HT-29 (cell line): ENCODE measurements around the gene TFB1M. TPM values are rescaled to one million over a fixed set of nuclear protein-coding genes. Genes with fewer than 3 reads are reported as not detected.
A peak's percentile ranks its signal among the peaks of the same experiment; 100 is the strongest.
"Not testable (repeated sequence)": the region's sequence is repeated elsewhere in the genome, so short reads cannot be mapped to it uniquely, and the experiment has no call there.

ENCODE experiments used
- DNase-seq: peaks from one replicate; pipeline ENCODE4 v3.0.0-alpha.2; 2015; ENCODE audit warnings: low spot score
- total RNA-seq: library from RNA; depleted of rRNA; stranded (reverse); fragments of >200 nt; shearing (Covaris generic); gene quantifications from 2 replicates; pipeline ENCODE4 v1.2.3, GENCODE V29; 2014

TFB1M gene
- total RNA-seq, 1 experiment from 2014 or later, result 12.9 TPM

GRCh38 chr6:155330133-155330734 is 15.9 kb upstream of the TFB1M start:
- DNase-seq, result no peak

- DNase-seq, result no peak
Observed at GRCh38 chr6:155329460-155330132, 15.3 kb upstream of the TFB1M start.

- DNase-seq, result peak; percentile 88
Observed at GRCh38 chr6:155328539-155329459, 14.5 kb upstream of the TFB1M start.

- no peak for DNase-seq
Observed at GRCh38 chr6:155328074-155328538, 13.8 kb upstream of the TFB1M start.

GRCh38 chr6:155327326-155328073 is 13.2 kb upstream of the TFB1M start:
- DNase-seq, result peak; percentile 82

- no peak for DNase-seq
Observed at GRCh38 chr6:155325700-155326516, 11.6 kb upstream of the TFB1M start.

GRCh38 chr6:155324993-155325392 is 10.7 kb upstream of the TFB1M start:
- no peak for DNase-seq

GRCh38 chr6:155324172-155324571 is 9.9 kb upstream of the TFB1M start:
- no peak for DNase-seq

GRCh38 chr6:155319902-155320301 is 5.6 kb upstream of the TFB1M start:
- no peak for DNase-seq

GRCh38 chr6:155317186-155317585 is 2.9 kb upstream of the TFB1M start:
- DNase-seq, result no peak

- no peak for DNase-seq
Observed at GRCh38 chr6:155316419-155316818, 2.1 kb upstream of the TFB1M start.

- DNase-seq, result no peak
Observed at GRCh38 chr6:155315516-155315871, 1.2 kb upstream of the TFB1M start.

- no peak for DNase-seq
Observed at GRCh38 chr6:155314773-155315515, 660 bp upstream of the TFB1M start.

- peak; percentile 61 for DNase-seq
Observed at GRCh38 chr6:155313602-155314091, 637 bp downstream of the TFB1M start.

- DNase-seq, result not testable (repeated sequence)
Observed at GRCh38 chr6:155312950-155313349, 1.3 kb downstream of the TFB1M start.

- DNase-seq, result no peak
Observed at GRCh38 chr6:155311583-155311982, 2.7 kb downstream of the TFB1M start.

- DNase-seq, result no peak
Observed at GRCh38 chr6:155311086-155311485, 3.2 kb downstream of the TFB1M start.

GRCh38 chr6:155310596-155310995 is 3.7 kb downstream of the TFB1M start:
- DNase-seq, result no peak

- DNase-seq, result no peak
Observed at GRCh38 chr6:155309150-155309549, 5.1 kb downstream of the TFB1M start.

- no peak for DNase-seq
Observed at GRCh38 chr6:155306958-155307357, 7.3 kb downstream of the TFB1M start.
